ENCODE results near the gene SYT5. TPM values are rescaled to one million over a fixed set of nuclear protein-coding genes. Genes with fewer than 3 reads are reported as not detected.

SYT5 gene
- total and polyA plus RNA-seq, 2 of the 8 experiments (the other 6 are each of a cell fraction or from before 2014, with no cell fraction given): 0.35 to 0.67 TPM

Small RNA genes within 50 kb of the gene (microRNA-seq; reads per million reads assigned to microRNA genes)
- gene MIR7975 (ENCODE audit: borderline microRNAs expressed in 2 of 2, borderline number of aligned reads in 2 of 2, borderline replicate concordance in 1 of 2): 0 reads per million in 2 experiments

Small RNA genes within 50 kb of the gene (small RNA-seq; reads per million reads assigned to genes)
- not detected for gene MIR7975 (ENCODE audit: insufficient read depth)
- not detected for gene RF01210 (ENCODE audit: insufficient read depth)

Other genes with a start within 250 kb of the SYT5 start
- 0.91 and 0.96 TPM in 2 replicates for gene NLRP7, start 232.8 kb downstream of the SYT5 start, total RNA-seq (2021; fragmentation: NEBNext Ultra II Directional; extraction: Animal tissue kit (Norgen Biotek cat#: 25700))
- gene NLRP7, start 232.8 kb downstream of the SYT5 start, polyA plus RNA-seq (2011; rRNA removed): 0.75 and 1.2 TPM in 2 replicates
- gene NLRP2, start 213.9 kb downstream of the SYT5 start, total RNA-seq (2021; fragmentation: NEBNext Ultra II Directional; extraction: Animal tissue kit (Norgen Biotek cat#: 25700)): 2.5 TPM in 2 replicates
- gene NLRP2, start 213.9 kb downstream of the SYT5 start, polyA plus RNA-seq (2011; rRNA removed): 0.62 and 0.71 TPM in 2 replicates
- gene GP6, start 142.0 kb downstream of the SYT5 start, total RNA-seq (2021; fragmentation: NEBNext Ultra II Directional; extraction: Animal tissue kit (Norgen Biotek cat#: 25700)): 0.26 TPM in 1 of 2 replicates, not detected in the other
- gene GP6, start 142.0 kb downstream of the SYT5 start, polyA plus RNA-seq (2011; rRNA removed): 0.18 and 0.42 TPM in 2 replicates
- 29.4 and 31.5 TPM in 2 replicates for gene RDH13, start 117.1 kb downstream of the SYT5 start, total RNA-seq (2021; fragmentation: NEBNext Ultra II Directional; extraction: Animal tissue kit (Norgen Biotek cat#: 25700))
- 15.9 and 20.5 TPM in 2 replicates for gene RDH13, start 117.1 kb downstream of the SYT5 start, polyA plus RNA-seq (2011; rRNA removed)
- 30.2 and 37.0 TPM in 2 replicates for gene EPS8L1, start 104.4 kb downstream of the SYT5 start, total RNA-seq (2021; fragmentation: NEBNext Ultra II Directional; extraction: Animal tissue kit (Norgen Biotek cat#: 25700))
- gene EPS8L1, start 104.4 kb downstream of the SYT5 start, polyA plus RNA-seq (2011; rRNA removed): 19.8 and 33.6 TPM in 2 replicates
- 71.5 and 88.8 TPM in 2 replicates for gene PPP1R12C, start 62.7 kb downstream of the SYT5 start, total RNA-seq (2021; fragmentation: NEBNext Ultra II Directional; extraction: Animal tissue kit (Norgen Biotek cat#: 25700))
- 31.7 and 49.5 TPM in 2 replicates for gene PPP1R12C, start 62.7 kb downstream of the SYT5 start, polyA plus RNA-seq (2011; rRNA removed)
- gene TNNT1, start 31.1 kb downstream of the SYT5 start, total RNA-seq (2021; fragmentation: NEBNext Ultra II Directional; extraction: Animal tissue kit (Norgen Biotek cat#: 25700)): 107 and 115 TPM in 2 replicates
- gene TNNT1, start 31.1 kb downstream of the SYT5 start, polyA plus RNA-seq (2011; rRNA removed): 69.6 and 97.9 TPM in 2 replicates
- 16.6 and 16.9 TPM in 2 replicates for gene TNNI3, start 22.6 kb downstream of the SYT5 start, total RNA-seq (2021; fragmentation: NEBNext Ultra II Directional; extraction: Animal tissue kit (Norgen Biotek cat#: 25700))
- gene TNNI3, start 22.6 kb downstream of the SYT5 start, polyA plus RNA-seq (2011; rRNA removed): 56.0 and 67.9 TPM in 2 replicates
- 5.4 and 5.7 TPM in 2 replicates for gene DNAAF3, start 13.7 kb downstream of the SYT5 start, total RNA-seq (2021; fragmentation: NEBNext Ultra II Directional; extraction: Animal tissue kit (Norgen Biotek cat#: 25700))
- 8.0 and 13.8 TPM in 2 replicates for gene DNAAF3, start 13.7 kb downstream of the SYT5 start, polyA plus RNA-seq (2011; rRNA removed)
- gene PTPRH, start 29.2 kb upstream of the SYT5 start, total RNA-seq (2021; fragmentation: NEBNext Ultra II Directional; extraction: Animal tissue kit (Norgen Biotek cat#: 25700)): 0.21 and 0.30 TPM in 2 replicates
- gene PTPRH, start 29.2 kb upstream of the SYT5 start, polyA plus RNA-seq (2011; rRNA removed): 0.39 and 1.1 TPM in 2 replicates
- gene TMEM86B, start 48.5 kb upstream of the SYT5 start, total RNA-seq (2021; fragmentation: NEBNext Ultra II Directional; extraction: Animal tissue kit (Norgen Biotek cat#: 25700)): 2.0 and 2.1 TPM in 2 replicates
- 2.9 and 4.2 TPM in 2 replicates for gene TMEM86B, start 48.5 kb upstream of the SYT5 start, polyA plus RNA-seq (2011; rRNA removed)
- 74.4 and 75.6 TPM in 2 replicates for gene PPP6R1, start 78.7 kb upstream of the SYT5 start, total RNA-seq (2021; fragmentation: NEBNext Ultra II Directional; extraction: Animal tissue kit (Norgen Biotek cat#: 25700))
- gene PPP6R1, start 78.7 kb upstream of the SYT5 start, polyA plus RNA-seq (2011; rRNA removed): 36.4 and 52.5 TPM in 2 replicates
- 63.4 and 68.8 TPM in 2 replicates for gene HSPBP1, start 99.8 kb upstream of the SYT5 start, total RNA-seq (2021; fragmentation: NEBNext Ultra II Directional; extraction: Animal tissue kit (Norgen Biotek cat#: 25700))
- 100 and 111 TPM in 2 replicates for gene HSPBP1, start 99.8 kb upstream of the SYT5 start, polyA plus RNA-seq (2011; rRNA removed)
- gene BRSK1, start 103.7 kb upstream of the SYT5 start, total RNA-seq (2021; fragmentation: NEBNext Ultra II Directional; extraction: Animal tissue kit (Norgen Biotek cat#: 25700)): 32.7 and 33.6 TPM in 2 replicates
- gene BRSK1, start 103.7 kb upstream of the SYT5 start, polyA plus RNA-seq (2011; rRNA removed): 27.6 and 55.2 TPM in 2 replicates
- 0.88 and 0.91 TPM in 2 replicates for gene TMEM150B, start 145.1 kb upstream of the SYT5 start, total RNA-seq (2021; fragmentation: NEBNext Ultra II Directional; extraction: Animal tissue kit (Norgen Biotek cat#: 25700))
- 0.41 and 0.46 TPM in 2 replicates for gene TMEM150B, start 145.1 kb upstream of the SYT5 start, polyA plus RNA-seq (2011; rRNA removed)
- gene KMT5C, start 159.6 kb upstream of the SYT5 start, total RNA-seq (2021; fragmentation: NEBNext Ultra II Directional; extraction: Animal tissue kit (Norgen Biotek cat#: 25700)): 31.5 and 33.4 TPM in 2 replicates
- 24.9 and 59.4 TPM in 2 replicates for gene KMT5C, start 159.6 kb upstream of the SYT5 start, polyA plus RNA-seq (2011; rRNA removed)
- 6.4 and 6.5 TPM in 2 replicates for gene COX6B2, start 174.4 kb upstream of the SYT5 start, total RNA-seq (2021; fragmentation: NEBNext Ultra II Directional; extraction: Animal tissue kit (Norgen Biotek cat#: 25700))
- gene COX6B2, start 174.4 kb upstream of the SYT5 start, polyA plus RNA-seq (2011; rRNA removed): 4.9 and 12.2 TPM in 2 replicates
- gene GARIN5B, start 183.0 kb upstream of the SYT5 start, total RNA-seq (2021; fragmentation: NEBNext Ultra II Directional; extraction: Animal tissue kit (Norgen Biotek cat#: 25700)): not detected in 2 replicates
- gene GARIN5B, start 183.0 kb upstream of the SYT5 start, polyA plus RNA-seq (2011; rRNA removed): 0.03 and 0.05 TPM in 2 replicates
- 1.6 and 2.8 TPM in 2 replicates for gene IL11, start 190.2 kb upstream of the SYT5 start, total RNA-seq (2021; fragmentation: NEBNext Ultra II Directional; extraction: Animal tissue kit (Norgen Biotek cat#: 25700))
- 1.7 and 2.7 TPM in 2 replicates for gene IL11, start 190.2 kb upstream of the SYT5 start, polyA plus RNA-seq (2011; rRNA removed)
- 1.4 TPM in 1 of 2 replicates, not detected in the other for gene TMEM190, start 196.5 kb upstream of the SYT5 start, total RNA-seq (2021; fragmentation: NEBNext Ultra II Directional; extraction: Animal tissue kit (Norgen Biotek cat#: 25700))
- 1.6 and 4.5 TPM in 2 replicates for gene TMEM190, start 196.5 kb upstream of the SYT5 start, polyA plus RNA-seq (2011; rRNA removed)
- 3.8 and 3.9 TPM in 2 replicates for gene TMEM238, start 204.0 kb upstream of the SYT5 start, total RNA-seq (2021; fragmentation: NEBNext Ultra II Directional; extraction: Animal tissue kit (Norgen Biotek cat#: 25700))
- 0.49 and 0.53 TPM in 2 replicates for gene TMEM238, start 204.0 kb upstream of the SYT5 start, polyA plus RNA-seq (2011; rRNA removed)
- 2,123 and 2,232 TPM in 2 replicates for gene RPL28, start 205.6 kb upstream of the SYT5 start, total RNA-seq (2021; fragmentation: NEBNext Ultra II Directional; extraction: Animal tissue kit (Norgen Biotek cat#: 25700))
- 6,692 and 8,402 TPM in 2 replicates for gene RPL28, start 205.6 kb upstream of the SYT5 start, polyA plus RNA-seq (2011; rRNA removed)
- 398 and 402 TPM in 2 replicates for gene UBE2S, start 227.5 kb upstream of the SYT5 start, total RNA-seq (2021; fragmentation: NEBNext Ultra II Directional; extraction: Animal tissue kit (Norgen Biotek cat#: 25700))
- gene UBE2S, start 227.5 kb upstream of the SYT5 start, polyA plus RNA-seq (2011; rRNA removed): 466 and 530 TPM in 2 replicates

All from H1 (cell line).